GM18873 (cell line): Measurements from ENCODE around the gene NDC1.
"Not testable (repeated sequence)": the region's sequence is repeated elsewhere in the genome, so short reads cannot be mapped to it uniquely, and the experiment has no call there.

Experiments
- ATAC-seq: cut with Tn5 transposase; IDR thresholded peaks from one replicate; pipeline ENCODE4 v1.9.1; 2021; ENCODE audit warnings: mild to moderate bottlenecking, moderate library complexity, moderate number of reproducible peaks; ENCODE audit not compliant: unreplicated experiment, low FRiP score

The NDC1 gene

DNA sequence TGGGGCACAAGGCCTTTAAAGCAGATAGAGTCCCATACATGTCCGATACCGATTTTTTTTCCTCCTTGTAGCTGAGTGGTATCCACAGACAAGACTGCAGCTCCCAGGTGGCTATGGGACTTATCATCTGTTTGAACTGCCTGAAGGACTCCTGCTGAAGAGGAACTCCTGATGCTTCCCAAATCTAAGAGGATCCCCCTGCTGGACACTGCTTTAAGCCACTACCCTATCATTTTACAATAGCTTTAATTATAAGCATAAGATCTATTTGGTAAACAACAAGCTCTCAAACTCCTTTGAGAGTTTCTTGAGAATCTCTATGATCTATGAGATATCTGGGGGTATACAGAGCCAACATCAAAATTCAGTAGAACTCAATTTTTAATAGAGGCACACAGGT lies 11.7 kb downstream of the NDC1 start:
- no peak for ATAC-seq

- ATAC-seq = no peak
Observed at GRCh38 chr1:53825306-53825705, 12.8 kb downstream of the NDC1 start.

- ATAC-seq = no peak
Observed at GRCh38 chr1:53822931-53823330, 15.2 kb downstream of the NDC1 start.

DNA sequence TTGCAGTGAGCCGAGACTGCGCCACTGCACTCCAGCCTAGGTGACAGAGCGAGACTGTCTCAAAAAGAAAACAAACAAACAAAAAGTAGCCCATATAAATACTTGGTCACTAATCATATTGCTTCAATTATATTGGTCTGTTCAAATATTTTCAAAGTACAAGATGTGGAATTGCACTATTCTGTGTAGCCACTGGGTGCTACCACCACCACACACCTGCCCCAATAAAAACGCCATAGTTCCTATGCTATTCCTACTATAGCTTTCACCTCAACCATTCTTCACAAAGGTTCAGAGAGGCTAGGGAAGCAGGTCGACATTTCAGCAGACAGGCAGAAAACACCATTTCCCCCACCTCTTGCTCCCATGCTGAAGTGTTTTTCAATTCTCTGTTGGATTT lies 16.7 kb downstream of the NDC1 start:
- no peak for ATAC-seq

- ATAC-seq = no peak
Observed at GRCh38 chr1:53819387-53819786, 18.7 kb downstream of the NDC1 start.

DNA sequence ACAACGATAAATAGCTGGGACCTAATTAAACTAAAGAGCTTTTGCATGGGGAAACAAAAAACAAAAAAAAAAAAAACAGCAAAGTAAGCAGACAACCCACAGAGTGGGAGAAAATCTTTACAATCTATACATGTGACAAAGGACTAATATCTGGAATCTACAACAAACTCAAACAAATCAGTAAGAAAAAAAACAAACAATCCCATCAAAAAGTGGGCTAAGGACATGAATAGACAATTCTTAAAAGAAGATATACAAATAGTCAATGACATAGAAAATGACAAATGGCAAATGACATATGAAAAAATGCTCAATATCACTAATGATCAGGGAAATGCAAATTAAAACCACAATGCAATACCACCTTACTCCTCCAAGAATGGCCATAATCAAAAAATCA lies 21.5 kb downstream of the NDC1 start:
- not testable (repeated sequence) for ATAC-seq

GRCh38 chr1:53815484-53815883 lies 22.6 kb downstream of the NDC1 start:
- not testable (repeated sequence) for ATAC-seq

GRCh38 chr1:53811414-53811851 lies 26.7 kb downstream of the NDC1 start:
- ATAC-seq = no peak

DNA sequence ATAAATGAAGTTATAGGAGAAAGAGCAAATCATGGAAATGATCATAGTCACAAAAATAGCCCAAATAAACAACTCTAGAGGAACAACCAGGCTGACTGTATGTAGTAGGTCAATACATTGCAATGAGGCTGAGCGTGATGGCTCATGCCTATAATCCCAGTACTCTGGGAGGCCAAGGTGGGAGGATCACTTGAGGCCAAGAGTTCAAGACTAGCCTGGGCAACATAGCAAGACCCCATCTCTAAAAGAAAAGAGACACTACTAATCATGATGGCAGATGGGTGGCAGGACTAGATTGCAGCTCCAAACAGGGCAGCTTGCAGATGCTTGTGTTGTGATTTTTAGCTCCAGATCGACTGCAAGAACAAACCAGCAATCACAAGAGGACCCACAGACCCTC lies 27.6 kb downstream of the NDC1 start:
- ATAC-seq = no peak

DNA sequence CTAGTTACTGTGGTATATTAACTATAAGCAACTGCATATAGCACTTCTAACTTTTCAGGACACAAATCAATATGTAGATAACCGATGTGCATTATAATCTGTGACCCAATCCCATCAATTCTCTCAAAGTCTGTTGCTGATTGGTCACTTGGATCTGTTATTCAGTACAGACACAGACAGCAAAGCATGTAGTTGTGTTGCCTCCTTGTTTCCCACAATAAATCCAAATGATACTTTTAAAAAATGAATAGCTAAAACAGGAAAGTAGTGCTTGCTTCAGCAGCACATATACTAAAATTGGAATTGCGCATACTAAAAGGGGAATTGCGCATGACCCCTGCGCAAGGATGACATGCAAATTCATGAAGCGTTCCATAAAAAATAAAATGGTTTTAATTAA lies 28.1 kb downstream of the NDC1 start:
- no peak for ATAC-seq

DNA sequence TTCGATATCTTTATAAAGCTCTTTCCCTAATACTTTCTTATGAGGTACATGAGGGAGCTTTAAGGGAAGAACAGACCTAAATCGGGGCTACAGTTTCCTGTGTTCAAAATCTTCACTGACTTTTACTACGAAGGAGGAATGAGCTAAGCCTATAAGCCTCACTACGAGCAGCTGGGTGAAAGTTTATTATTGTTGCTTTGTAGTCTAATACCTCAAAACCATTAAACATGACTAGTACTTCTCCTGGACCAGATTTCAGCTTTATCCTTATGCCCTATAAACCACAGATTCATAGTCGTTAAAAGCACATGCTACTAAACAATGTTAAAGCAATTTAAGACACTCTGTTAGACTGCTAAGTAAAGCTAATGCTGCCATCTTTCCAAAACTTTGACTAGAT lies 30.2 kb downstream of the NDC1 start:
- no peak for ATAC-seq

- no peak for ATAC-seq
Observed at GRCh38 chr1:53804791-53805505, 33.1 kb downstream of the NDC1 start.

GRCh38 chr1:53804181-53804580 lies 33.9 kb downstream of the NDC1 start:
- no peak for ATAC-seq

GRCh38 chr1:53800621-53801020 lies 37.5 kb downstream of the NDC1 start:
- ATAC-seq = no peak

DNA sequence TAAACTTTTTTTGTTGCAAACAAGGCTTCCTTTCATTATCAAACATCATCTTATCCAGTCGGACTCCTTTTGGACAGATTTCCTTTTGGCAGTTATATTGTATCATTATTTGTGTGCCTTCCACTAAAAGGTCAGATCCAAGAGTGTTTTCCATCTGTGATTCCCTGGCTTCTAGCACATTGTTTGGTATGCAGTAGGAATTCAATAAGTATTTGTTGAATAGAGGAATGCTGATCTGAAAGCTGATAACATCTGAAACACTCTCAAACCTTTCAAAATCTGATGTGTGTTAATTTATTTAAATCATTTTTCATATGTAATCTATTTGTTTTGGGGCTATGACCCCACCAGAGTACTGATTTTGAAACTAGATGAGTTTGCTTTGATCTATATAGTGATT lies 39.0 kb downstream of the NDC1 start:
- ATAC-seq = no peak

- ATAC-seq = no peak
Observed at GRCh38 chr1:53792806-53793205, 45.3 kb downstream of the NDC1 start.

GRCh38 chr1:53787655-53788054 lies 50.4 kb downstream of the NDC1 start:
- ATAC-seq = no peak

GRCh38 chr1:53783056-53783455 lies 55.0 kb downstream of the NDC1 start:
- no peak for ATAC-seq

- no peak for ATAC-seq
Observed at GRCh38 chr1:53781654-53782053, 56.4 kb downstream of the NDC1 start.

- no peak for ATAC-seq
Observed at GRCh38 chr1:53777272-53777671, 60.8 kb downstream of the NDC1 start.

DNA sequence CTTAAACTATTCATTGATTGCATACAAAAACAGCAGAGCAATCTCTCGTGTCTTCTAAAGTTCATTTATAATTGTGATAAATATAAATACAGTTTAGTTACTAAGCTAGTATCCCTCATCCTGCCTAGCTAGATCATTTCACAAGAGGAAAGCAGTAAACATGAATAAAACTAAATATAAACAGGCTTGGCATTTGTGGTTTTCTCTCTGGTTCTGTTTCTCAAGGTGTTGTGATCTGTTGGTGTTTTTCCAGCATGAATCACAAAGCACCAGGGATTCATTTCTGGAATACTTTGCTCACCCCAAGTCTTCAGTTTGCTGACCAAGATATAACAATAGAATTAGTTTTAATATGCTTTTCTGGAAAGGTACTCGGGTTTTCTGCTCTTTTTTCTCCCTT lies 66.4 kb downstream of the NDC1 start:
- ATAC-seq = no peak

- no peak for ATAC-seq
Observed at GRCh38 chr1:53769780-53770179, 68.3 kb downstream of the NDC1 start.

- ATAC-seq = no peak
Observed at GRCh38 chr1:53769184-53769583, 68.9 kb downstream of the NDC1 start.
